Liver (tissue), 3 donors: Measurements from ENCODE around the gene RASA3.

Experiments
- EGR1 ChIP-seq, 2 donors: IDR thresholded peaks; 2 replicates each; pipeline ENCODE4 v1.6.1; 2016 to 2018; ENCODE audit warnings: antibody characterized with exemption in 2 of 2, low read depth in 2 of 2
- GABPA ChIP-seq, 2 donors: IDR thresholded peaks in 1 of 2; conservative IDR thresholded peaks in 1 of 2; 2 replicates each; pipeline ENCODE4 v1.6.1; 2016; ENCODE audit warnings: antibody characterized with exemption in 2 of 2, mild to moderate bottlenecking in 1 of 2, moderate library complexity in 1 of 2
- RAD21 ChIP-seq, 2 donors: IDR thresholded peaks; 2 replicates each; pipeline ENCODE4 v1.6.1; 2016; ENCODE audit warnings: antibody characterized with exemption in 2 of 2, mild to moderate bottlenecking in 2 of 2
- RXRA ChIP-seq, 2 donors: IDR thresholded peaks; 2 replicates each; pipeline ENCODE4 v1.6.1; 2017 to 2018; ENCODE audit warnings: antibody characterized with exemption in 2 of 2, mild to moderate bottlenecking in 1 of 2
- TF ChIP-seq, protein P1 (sequence below): IDR thresholded peaks from 2 replicates; pipeline ENCODE4 v1.6.1; 2016; ENCODE audit warnings: antibody characterized with exemption, mild to moderate bottlenecking
- TF ChIP-seq, protein P2 (sequence below): fragments of 150-350 bp; IDR thresholded peaks from 2 replicates; pipeline ENCODE4 v1.5.1; 2017; ENCODE audit warnings: improper control_type of control experiment, low read depth, low read length; ENCODE audit not compliant: missing input control
- TF ChIP-seq, protein P3 (sequence below): IDR thresholded peaks from 2 replicates; pipeline ENCODE4 v1.6.1; 2016; ENCODE audit warnings: antibody characterized with exemption
- donor health status: healthy.
- donor health status: healthy.

DNA sequence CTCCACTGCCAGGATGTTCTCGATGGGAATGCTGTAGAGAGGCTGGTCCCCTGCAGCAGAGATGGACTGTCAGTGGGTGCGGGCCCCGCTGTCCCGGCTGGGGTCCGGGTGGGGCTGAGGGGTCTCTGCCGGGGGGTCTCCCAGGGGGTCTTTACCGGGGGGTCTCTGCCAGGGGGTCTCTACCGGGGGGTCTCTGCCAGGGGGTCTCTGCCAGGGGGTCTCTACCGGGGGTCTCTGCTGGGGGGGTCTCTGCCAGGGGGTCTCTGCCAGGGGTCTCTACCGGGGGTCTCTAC, 132.9 kb downstream of the RASA3 start:
- TF ChIP-seq, protein P1, sequence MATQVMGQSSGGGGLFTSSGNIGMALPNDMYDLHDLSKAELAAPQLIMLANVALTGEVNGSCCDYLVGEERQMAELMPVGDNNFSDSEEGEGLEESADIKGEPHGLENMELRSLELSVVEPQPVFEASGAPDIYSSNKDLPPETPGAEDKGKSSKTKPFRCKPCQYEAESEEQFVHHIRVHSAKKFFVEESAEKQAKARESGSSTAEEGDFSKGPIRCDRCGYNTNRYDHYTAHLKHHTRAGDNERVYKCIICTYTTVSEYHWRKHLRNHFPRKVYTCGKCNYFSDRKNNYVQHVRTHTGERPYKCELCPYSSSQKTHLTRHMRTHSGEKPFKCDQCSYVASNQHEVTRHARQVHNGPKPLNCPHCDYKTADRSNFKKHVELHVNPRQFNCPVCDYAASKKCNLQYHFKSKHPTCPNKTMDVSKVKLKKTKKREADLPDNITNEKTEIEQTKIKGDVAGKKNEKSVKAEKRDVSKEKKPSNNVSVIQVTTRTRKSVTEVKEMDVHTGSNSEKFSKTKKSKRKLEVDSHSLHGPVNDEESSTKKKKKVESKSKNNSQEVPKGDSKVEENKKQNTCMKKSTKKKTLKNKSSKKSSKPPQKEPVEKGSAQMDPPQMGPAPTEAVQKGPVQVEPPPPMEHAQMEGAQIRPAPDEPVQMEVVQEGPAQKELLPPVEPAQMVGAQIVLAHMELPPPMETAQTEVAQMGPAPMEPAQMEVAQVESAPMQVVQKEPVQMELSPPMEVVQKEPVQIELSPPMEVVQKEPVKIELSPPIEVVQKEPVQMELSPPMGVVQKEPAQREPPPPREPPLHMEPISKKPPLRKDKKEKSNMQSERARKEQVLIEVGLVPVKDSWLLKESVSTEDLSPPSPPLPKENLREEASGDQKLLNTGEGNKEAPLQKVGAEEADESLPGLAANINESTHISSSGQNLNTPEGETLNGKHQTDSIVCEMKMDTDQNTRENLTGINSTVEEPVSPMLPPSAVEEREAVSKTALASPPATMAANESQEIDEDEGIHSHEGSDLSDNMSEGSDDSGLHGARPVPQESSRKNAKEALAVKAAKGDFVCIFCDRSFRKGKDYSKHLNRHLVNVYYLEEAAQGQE = no peak
- TF ChIP-seq, protein P2, sequence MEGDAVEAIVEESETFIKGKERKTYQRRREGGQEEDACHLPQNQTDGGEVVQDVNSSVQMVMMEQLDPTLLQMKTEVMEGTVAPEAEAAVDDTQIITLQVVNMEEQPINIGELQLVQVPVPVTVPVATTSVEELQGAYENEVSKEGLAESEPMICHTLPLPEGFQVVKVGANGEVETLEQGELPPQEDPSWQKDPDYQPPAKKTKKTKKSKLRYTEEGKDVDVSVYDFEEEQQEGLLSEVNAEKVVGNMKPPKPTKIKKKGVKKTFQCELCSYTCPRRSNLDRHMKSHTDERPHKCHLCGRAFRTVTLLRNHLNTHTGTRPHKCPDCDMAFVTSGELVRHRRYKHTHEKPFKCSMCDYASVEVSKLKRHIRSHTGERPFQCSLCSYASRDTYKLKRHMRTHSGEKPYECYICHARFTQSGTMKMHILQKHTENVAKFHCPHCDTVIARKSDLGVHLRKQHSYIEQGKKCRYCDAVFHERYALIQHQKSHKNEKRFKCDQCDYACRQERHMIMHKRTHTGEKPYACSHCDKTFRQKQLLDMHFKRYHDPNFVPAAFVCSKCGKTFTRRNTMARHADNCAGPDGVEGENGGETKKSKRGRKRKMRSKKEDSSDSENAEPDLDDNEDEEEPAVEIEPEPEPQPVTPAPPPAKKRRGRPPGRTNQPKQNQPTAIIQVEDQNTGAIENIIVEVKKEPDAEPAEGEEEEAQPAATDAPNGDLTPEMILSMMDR = no peak
- TF ChIP-seq GABPA (IDR thresholded peaks at IDR 0.05 in 1 of 2, conservative IDR thresholded peaks at IDR 0.05 in 1 of 2) (no peak), RAD21 (IDR thresholded peaks at IDR 0.05) (no peak), RXRA (IDR thresholded peaks at IDR 0.05) (no peak), EGR1 (IDR thresholded peaks at IDR 0.05; ENCODE audit: low read depth in 2 of 2) (no peak)
- TF ChIP-seq, protein P3, sequence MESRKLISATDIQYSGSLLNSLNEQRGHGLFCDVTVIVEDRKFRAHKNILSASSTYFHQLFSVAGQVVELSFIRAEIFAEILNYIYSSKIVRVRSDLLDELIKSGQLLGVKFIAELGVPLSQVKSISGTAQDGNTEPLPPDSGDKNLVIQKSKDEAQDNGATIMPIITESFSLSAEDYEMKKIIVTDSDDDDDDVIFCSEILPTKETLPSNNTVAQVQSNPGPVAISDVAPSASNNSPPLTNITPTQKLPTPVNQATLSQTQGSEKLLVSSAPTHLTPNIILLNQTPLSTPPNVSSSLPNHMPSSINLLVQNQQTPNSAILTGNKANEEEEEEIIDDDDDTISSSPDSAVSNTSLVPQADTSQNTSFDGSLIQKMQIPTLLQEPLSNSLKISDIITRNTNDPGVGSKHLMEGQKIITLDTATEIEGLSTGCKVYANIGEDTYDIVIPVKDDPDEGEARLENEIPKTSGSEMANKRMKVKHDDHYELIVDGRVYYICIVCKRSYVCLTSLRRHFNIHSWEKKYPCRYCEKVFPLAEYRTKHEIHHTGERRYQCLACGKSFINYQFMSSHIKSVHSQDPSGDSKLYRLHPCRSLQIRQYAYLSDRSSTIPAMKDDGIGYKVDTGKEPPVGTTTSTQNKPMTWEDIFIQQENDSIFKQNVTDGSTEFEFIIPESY = no peak
